ENCODE results near the gene DTL.

DTL gene

GRCh38 chr1:212135166-212135565 is 99.6 kb downstream of the DTL start:
- no peak for FAIRE-seq

GRCh38 chr1:212137854-212138253 is 102.3 kb downstream of the DTL start:
- no peak for FAIRE-seq

GRCh38 chr1:212138457-212138856 is 102.9 kb downstream of the DTL start:
- no peak for FAIRE-seq

DNA sequence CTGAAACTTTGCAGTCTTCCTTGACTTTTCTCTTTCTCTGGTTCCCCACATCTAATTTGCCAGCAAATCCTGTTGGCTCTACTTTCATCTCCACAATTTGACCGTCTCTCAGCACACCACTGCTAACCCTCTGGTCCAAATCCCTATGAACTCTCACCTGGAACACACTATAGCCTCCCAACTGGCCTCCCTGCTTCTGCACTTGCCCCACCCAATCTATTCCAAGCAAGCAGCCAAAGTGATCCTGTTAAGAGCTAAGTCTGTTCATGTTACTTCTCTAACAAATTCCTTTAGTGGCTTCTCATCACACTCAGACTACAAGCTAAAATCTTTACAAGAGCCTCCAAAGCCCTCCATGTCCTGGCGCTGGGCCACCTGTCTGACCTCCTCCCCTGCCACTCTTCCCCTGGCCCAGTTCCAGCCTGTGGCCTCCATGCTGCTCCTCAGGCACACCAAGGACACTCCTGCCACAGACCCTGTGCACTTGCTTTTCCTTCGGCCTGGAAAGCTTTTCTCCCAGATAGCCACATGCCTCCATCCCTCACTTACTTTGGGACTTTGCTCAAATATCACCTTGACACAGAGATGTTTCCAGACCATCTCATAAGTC is 104.1 kb downstream of the DTL start:
- FAIRE-seq, result no peak

DNA sequence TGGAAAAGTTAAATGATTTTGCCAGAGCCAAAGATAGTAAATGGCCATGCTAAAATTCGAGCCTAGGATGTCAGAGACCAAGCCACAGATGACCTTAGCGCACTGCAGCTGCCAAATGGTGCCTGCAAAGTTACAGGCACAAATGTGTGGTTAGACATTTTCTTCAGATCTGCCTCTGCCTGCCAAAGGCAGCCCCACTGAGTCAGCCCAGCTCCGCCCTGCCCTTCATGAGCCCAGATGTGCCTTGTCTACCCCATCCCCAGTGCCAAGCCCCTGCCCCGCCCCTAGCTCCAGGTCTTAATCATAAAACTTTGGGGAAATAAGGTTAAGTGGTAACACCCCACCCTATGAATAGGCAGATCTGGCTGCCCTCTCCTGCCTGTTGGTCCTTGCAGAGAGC is 105.9 kb downstream of the DTL start:
- no peak for FAIRE-seq

DNA sequence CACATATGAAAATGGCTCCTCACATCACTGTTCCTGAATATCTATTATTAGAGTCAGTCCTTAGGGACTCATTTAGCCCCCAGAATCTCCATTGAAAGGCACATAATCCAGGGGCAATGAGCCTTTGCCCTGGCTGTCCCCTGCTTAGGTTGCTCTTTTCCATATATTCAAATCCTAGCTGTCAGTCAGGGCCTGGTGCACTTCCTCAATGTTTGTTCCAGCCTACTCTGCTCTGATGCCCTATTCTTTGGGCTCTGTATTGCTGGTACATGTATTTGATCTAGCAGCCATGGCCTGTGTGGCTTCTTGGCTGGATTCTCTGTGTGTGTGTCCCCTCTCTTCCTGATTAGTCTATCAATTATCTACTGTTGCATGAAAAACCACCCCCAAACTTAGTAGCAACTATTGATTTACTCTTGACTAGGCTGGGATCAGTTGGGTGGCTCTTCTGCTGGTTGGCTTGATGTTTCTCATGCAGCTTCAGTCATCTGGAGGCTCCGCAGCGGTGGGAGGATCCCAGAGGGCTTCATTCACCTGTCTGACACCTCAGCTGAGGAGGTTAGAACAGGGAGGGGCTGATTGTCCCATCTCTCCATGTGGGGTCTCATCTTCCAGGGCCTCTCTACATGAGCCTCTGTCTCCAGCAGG is 107.5 kb downstream of the DTL start:
- no peak for FAIRE-seq

- FAIRE-seq, result no peak
Observed at GRCh38 chr1:212147581-212148033, 112.1 kb downstream of the DTL start.

DNA sequence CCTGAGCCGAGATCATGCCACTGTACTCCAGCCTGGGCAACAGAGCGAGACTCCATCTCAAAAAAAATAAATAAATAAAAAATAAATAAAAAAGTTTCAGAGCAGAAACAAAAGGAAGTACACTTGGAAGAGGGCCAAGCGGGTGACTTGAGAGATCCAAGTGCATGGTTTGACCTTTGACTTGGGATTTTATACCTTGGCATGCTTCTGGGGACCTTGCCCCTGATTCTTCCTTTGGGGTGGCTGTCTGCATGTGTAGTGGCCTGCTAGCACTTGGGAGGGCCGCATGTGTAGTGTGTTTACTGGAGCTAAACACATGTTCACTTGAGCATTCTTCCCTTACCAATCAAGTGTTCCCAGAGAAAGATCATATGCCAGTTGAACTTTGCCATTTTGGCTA is 114.0 kb downstream of the DTL start:
- no peak for FAIRE-seq

DNA sequence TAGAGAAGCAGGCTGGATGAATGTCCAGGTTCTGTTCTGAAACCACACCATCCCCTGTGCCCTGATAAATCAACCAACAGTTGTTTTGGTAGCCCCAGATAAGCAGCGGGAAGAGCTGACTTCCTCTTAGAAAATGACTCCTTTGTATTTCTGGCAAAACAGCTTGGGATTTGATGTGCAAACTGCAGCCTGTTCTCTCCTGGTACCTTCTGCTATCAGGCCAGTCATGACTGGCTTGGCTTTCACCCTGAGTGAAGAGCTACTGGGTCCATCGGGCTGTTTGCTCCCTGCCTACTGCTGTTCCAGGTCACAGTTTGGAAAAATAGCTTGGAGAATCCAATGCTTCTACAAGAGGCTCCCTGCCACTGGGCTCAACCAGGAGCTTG is 116.8 kb downstream of the DTL start:
- no peak for FAIRE-seq

DNA sequence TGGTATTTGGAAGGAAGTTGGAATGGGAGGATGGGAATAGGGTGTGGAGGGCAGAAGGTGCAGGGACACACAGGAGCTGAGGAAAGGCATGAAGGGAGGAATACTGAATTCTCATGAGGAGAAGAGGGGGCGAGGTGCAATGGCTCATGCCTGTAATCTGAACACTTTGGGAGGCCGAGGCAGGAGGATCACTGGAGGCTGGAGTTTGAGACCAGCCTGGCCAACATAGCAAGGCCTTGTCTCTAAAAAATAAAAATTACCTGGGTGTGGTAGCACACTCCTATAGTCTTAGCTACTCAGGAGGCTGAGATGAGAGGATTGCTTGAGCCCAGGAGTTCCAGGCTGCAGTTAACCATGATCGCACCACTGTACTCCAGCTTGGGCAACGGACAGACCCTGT is 117.3 kb downstream of the DTL start:
- no peak for FAIRE-seq

DNA sequence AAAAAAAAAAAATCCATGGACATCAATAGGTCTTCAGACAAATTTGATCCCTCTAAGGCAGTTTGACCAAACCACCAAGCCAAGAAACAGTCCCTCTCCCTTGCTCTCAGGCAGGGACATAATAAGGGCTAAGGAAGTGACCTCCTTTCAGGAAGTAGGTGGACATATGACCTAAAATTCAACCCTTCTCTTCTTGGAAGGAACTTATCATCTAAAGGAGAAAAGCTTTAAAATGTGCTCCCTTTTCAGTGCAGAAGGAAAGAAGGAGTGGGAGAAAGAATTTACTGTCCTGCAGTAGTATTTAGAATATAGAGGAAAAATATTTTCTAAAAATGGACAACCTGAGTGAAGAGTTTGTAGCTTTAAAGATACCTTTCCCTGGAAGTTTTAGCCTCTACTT is 118.1 kb downstream of the DTL start:
- FAIRE-seq, result no peak
